ENCODE results near the gene TRIM8.

TRIM8 gene

DNA sequence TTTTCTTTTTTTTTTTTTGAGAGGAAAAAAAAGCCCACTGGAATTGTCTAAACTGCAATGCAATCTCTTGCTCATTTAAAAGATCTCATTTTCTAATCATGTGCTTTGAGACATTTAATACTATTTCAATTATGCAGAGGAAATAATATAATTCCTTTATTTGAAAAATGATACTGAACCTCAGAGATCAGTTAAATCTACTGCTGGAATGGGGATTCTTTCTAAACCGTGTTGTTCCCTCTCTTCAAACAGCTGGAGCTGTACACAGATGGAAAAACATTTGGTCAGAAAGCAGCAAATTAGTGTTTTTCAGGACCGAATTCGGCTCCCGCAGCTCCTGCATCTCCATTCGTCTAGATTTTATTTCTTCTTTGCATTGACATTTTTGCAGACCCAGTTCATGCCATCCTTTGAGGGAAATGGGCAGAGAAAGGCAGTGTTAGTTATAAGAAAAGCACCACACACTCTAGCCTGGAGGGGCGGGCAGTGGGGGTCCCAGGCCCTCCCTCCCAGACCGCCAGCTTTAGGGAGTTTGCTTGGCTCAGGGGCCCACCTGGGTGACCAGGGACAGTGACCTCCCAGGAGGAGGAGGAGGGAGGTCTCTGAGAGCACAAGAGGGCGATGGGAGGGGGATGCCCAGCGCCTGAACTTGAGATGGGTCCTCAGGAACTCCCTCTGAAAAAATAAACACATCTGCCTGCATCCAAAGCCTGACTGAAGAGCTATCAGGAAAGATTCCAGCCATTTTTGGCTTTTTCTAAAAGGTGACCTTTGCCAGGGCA is 32.4 kb downstream of the TRIM8 start:
- H3K27me3 ChIP-seq (ENCODE audit: insufficient read depth, poor library complexity, severe bottlenecking), result no peaks in the 10 kb centered on the region
- DNase-seq (ENCODE audit: low spot score) (no peak), ATAC-seq (ENCODE audit: low read depth) (no peak)
- H3K4me3 ChIP-seq (ENCODE audit: severe bottlenecking), result no peak overlapping the region
- TF ChIP-seq, protein P1, sequence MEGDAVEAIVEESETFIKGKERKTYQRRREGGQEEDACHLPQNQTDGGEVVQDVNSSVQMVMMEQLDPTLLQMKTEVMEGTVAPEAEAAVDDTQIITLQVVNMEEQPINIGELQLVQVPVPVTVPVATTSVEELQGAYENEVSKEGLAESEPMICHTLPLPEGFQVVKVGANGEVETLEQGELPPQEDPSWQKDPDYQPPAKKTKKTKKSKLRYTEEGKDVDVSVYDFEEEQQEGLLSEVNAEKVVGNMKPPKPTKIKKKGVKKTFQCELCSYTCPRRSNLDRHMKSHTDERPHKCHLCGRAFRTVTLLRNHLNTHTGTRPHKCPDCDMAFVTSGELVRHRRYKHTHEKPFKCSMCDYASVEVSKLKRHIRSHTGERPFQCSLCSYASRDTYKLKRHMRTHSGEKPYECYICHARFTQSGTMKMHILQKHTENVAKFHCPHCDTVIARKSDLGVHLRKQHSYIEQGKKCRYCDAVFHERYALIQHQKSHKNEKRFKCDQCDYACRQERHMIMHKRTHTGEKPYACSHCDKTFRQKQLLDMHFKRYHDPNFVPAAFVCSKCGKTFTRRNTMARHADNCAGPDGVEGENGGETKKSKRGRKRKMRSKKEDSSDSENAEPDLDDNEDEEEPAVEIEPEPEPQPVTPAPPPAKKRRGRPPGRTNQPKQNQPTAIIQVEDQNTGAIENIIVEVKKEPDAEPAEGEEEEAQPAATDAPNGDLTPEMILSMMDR (IDR thresholded peaks at IDR 0.05; ENCODE audit: poor library complexity, severe bottlenecking), result no peak
- no peaks in the 10 kb centered on the region for H3K9me3 ChIP-seq (ENCODE audit: severe bottlenecking)
- peaks cover 27% of the 10 kb centered on the region for H3K4me1 ChIP-seq (ENCODE audit: insufficient read depth, poor library complexity, severe bottlenecking)
- peak overlapping the region; percentile 40 for H3K27ac ChIP-seq (ENCODE audit: poor library complexity, severe bottlenecking)
- H3K36me3 ChIP-seq (ENCODE audit: low read depth), result no peaks in the 10 kb centered on the region

DNA sequence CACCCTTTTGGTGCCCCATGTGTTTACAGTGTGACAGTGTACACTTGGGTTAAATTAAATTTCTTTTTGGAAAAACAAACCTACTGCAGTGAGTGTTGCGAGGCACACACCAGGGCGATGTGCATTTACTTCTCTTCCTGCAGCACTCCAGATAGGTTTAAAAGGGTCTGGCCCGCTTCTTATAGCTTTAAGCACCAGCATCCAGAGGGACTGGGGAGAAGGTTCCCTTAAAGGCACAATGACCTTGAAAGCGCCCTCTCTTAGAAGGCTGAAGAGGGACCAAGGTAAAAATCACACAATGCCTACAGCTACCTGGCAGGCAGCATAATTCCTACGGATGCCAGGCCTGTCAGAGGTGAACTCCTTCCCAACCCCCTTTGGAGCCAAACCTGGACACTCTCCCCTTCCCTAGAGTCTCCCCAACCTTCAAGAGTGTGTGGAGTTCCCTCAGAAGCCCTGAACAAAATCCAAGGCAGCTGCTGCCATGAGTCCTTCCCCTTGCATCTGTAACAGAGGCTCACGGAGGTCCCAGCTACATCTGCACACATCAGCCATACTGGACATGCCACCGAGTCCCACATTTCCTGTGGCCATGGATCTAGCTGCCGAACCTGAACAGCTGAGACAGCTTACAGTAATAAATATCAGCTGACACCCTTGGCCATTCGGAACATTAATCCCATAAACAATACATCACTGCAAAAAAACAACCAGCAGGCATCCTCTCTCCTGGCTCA is 33.2 kb downstream of the TRIM8 start:
- Histone ChIP-seq H3K9me3 (ENCODE audit: severe bottlenecking) (no peaks in the 10 kb centered on the region), H3K4me1 (ENCODE audit: insufficient read depth, poor library complexity, severe bottlenecking) (peaks cover 27% of the 10 kb centered on the region), H3K4me3 (ENCODE audit: severe bottlenecking) (no peak overlapping the region), H3K27ac (ENCODE audit: poor library complexity, severe bottlenecking) (no peak overlapping the region), H3K36me3 (ENCODE audit: low read depth) (no peaks in the 10 kb centered on the region; the same call in 1 of the 2 replicates), H3K27me3 (ENCODE audit: insufficient read depth, poor library complexity, severe bottlenecking) (no peaks in the 10 kb centered on the region)
- DNase-seq (ENCODE audit: low spot score) (no peak), ATAC-seq (ENCODE audit: low read depth) (no peak)
- TF ChIP-seq, protein P1 (IDR thresholded peaks at IDR 0.05; ENCODE audit: poor library complexity, severe bottlenecking), result no peak

DNA sequence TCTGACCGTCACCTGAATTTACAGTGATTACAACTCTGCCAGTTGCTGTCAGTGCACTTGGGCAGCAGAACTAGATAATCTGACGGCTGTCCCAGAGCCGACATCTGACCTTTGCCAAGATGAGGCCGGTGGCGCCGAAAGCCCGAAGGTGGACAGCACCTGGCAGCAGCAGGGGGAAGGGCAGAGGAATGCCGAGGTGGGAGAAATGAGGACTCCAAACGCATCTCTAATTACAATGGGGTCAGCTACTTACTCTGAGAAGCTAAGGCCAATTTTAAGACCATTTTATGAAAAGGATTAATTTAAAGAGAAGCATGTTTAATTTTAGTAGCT is 33.8 kb downstream of the TRIM8 start:
- DNase-seq (ENCODE audit: low spot score), result peak; percentile 23
- peaks cover 27% of the 10 kb centered on the region for H3K4me1 ChIP-seq (ENCODE audit: insufficient read depth, poor library complexity, severe bottlenecking)
- TF ChIP-seq, protein P1 (IDR thresholded peaks at IDR 0.05; ENCODE audit: poor library complexity, severe bottlenecking), result no peak

DNA sequence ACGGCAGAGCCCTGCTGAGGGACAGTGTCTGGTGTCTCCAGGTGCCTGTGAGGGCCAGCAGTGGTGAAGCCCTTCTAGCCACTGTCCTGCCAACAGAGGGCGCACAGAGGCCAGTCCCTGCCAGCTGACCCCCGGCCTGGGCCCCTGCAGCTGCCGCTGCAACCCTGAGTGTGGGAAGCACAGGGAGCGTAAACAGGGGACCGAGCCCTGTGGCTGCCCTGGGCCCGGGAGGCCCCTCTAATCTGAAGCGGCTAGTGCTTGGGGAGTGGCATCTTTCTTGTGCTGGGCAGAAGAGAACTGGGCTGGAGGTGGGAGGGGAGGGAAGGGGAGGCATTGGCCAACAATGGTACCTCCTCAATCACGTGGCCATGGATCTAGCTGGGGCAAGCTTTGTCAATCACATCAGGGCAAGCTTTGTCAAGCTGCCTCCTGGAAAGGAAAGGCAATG is 34.6 kb downstream of the TRIM8 start:
- Histone ChIP-seq H3K4me3 (ENCODE audit: severe bottlenecking) (no peak overlapping the region), H3K4me1 (ENCODE audit: insufficient read depth, poor library complexity, severe bottlenecking) (peaks cover 21% of the 10 kb centered on the region), H3K27ac (ENCODE audit: poor library complexity, severe bottlenecking) (no peak overlapping the region), H3K27me3 (ENCODE audit: insufficient read depth, poor library complexity, severe bottlenecking) (no peaks in the 10 kb centered on the region), H3K36me3 (ENCODE audit: low read depth) (no peaks in the 10 kb centered on the region; the same call in 1 of the 2 replicates), H3K9me3 (ENCODE audit: severe bottlenecking) (no peaks in the 10 kb centered on the region)
- TF ChIP-seq, protein P1 (IDR thresholded peaks at IDR 0.05; ENCODE audit: poor library complexity, severe bottlenecking), result peak; percentile 79
- ATAC-seq (ENCODE audit: low read depth) (peak; percentile 62), DNase-seq (ENCODE audit: low spot score) (no peak)

More for the DNA sequence above, 33.8 kb downstream of the TRIM8 start:
- Histone ChIP-seq H3K27ac (ENCODE audit: poor library complexity, severe bottlenecking) (no peak overlapping the region), H3K9me3 (ENCODE audit: severe bottlenecking) (no peaks in the 10 kb centered on the region), H3K27me3 (ENCODE audit: insufficient read depth, poor library complexity, severe bottlenecking) (no peaks in the 10 kb centered on the region), H3K4me3 (ENCODE audit: severe bottlenecking) (no peak overlapping the region), H3K36me3 (ENCODE audit: low read depth) (no peaks in the 10 kb centered on the region; the same call in 1 of the 2 replicates)
- ATAC-seq (ENCODE audit: low read depth), result no peak
